ENCODE data around the gene DPYSL5. TPM values are rescaled to one million over a fixed set of nuclear protein-coding genes. Genes with fewer than 3 reads are reported as not detected.

The DPYSL5 gene
- polyA plus RNA-seq, 4 donors, result 4.5 to 7.7 (median 6.3) TPM

DNA sequence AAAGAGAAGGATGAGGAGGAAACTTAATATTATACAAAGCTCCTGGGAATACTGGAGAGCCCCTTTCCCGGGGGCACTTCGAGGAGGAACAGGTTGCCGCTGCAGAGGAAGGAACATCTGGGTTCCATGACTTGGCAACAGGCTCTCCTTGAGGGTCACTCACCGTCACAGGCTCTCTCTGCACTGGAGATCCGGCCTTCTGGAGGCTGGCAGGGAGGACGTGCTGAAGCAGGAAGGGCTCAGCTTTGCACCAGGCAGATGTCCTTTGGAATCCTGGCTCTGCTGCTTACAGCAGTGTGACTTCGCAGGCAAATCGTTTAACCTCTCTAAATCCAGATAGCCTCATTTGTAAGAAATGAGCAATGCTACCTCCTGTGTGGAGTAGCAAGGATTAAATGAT, 2.9 kb upstream of the DPYSL5 start:
- DNase-seq (ENCODE audit: low read depth in 4 of 4, low spot score in 2 of 4), result no peak

GRCh38 chr2:26846334-26847306, 1.3 kb upstream of the DPYSL5 start:
- peak in 1 of 4 donors; percentile 65 for DNase-seq (ENCODE audit: low read depth in 4 of 4, low spot score in 2 of 4)

- no peak for DNase-seq (ENCODE audit: low read depth in 4 of 4, low spot score in 2 of 4)
These were observed 651 bp upstream of the DPYSL5 start for GRCh38 chr2:26847307-26847654.

DNA sequence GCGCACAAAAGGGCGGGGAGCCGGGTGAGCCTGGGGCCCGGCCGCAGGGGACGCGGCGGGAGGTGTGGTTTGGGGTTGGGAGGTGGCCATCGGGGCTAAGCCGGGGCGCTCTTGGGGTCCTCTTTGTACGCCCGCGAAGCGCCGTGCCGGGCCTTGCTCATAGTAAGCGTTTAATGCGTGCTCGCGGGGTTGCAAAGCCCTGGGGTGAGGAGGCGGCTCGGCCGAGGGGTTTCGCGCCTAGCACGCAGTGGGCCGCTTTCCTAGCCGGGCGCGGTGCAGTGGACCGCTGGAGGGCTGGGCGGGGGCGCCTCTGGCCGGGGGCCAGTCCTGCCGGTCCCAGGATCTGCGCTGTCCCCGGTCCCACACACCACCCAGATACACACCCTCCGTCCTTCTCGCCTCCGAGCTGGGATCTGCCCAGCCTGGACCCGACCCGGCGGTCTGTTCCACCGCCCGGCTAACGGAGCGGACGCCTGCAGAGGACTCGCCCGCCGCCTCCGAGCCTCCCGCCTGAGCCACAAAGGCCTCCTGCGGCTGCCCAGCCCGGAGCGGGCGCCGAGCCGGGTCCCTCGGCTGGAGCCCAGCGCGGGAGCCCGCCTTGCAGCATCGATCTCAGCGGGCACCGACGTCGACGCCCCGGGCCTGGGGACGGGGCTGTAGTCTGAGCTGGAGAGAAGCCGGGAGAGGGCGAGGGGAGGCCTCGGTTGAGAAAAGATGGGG, 564 bp downstream of the DPYSL5 start:
- no peak for DNase-seq (ENCODE audit: low read depth in 4 of 4, low spot score in 2 of 4)

GRCh38 chr2:26849056-26849999, 1.4 kb downstream of the DPYSL5 start:
- DNase-seq (ENCODE audit: low read depth in 4 of 4, low spot score in 2 of 4), result no peak

DNA sequence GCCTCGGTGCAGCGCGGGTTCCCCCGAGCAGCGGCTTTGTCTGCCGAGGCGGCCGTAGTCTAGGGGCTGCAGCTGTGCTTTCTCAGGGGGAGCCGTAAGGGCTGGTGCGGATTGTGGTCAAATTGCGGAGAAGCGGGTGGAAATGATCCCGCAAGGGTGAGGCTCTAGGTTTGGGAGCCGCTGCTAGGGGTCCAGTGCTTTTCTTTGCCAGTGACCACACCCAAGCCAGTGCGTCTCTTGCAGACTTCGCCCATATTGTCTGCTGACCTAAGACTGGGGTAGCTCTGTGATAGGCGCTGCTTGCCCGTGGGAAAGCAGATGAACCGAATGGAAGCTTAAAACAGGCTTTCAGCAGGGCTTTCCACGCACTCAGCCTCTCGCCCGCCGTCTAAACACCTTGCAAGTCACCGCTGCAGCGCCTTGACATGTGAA, 2.1 kb downstream of the DPYSL5 start:
- DNase-seq (ENCODE audit: low read depth in 4 of 4, low spot score in 2 of 4), result no peak

DNA sequence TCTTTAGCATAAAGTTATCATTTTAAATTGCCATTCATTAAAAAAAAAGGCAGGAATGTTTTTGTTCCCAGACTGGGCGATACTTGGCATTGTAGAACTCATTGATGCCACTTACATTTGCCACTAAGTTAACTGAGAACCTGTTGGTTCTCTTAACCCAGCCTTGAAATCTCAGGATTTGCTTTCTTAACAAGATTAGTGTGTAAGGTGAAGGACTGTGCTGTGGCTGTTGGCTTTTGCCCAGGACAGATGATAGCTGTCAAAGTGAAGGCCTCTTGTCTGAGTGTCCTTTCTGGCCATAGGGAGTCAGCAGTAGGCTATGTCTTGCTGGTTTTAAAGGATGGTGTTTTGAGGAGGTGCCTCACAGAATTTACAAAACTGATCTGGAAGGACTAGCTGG, 2.6 kb downstream of the DPYSL5 start:
- no peak for DNase-seq (ENCODE audit: low read depth in 4 of 4, low spot score in 2 of 4)

GRCh38 chr2:26852405-26853306, 4.7 kb downstream of the DPYSL5 start:
- no peak for DNase-seq (ENCODE audit: low read depth in 4 of 4, low spot score in 2 of 4)

- DNase-seq (ENCODE audit: low read depth in 4 of 4, low spot score in 2 of 4), result no peak
These were observed 5.8 kb downstream of the DPYSL5 start for GRCh38 chr2:26853751-26854150.

DNA sequence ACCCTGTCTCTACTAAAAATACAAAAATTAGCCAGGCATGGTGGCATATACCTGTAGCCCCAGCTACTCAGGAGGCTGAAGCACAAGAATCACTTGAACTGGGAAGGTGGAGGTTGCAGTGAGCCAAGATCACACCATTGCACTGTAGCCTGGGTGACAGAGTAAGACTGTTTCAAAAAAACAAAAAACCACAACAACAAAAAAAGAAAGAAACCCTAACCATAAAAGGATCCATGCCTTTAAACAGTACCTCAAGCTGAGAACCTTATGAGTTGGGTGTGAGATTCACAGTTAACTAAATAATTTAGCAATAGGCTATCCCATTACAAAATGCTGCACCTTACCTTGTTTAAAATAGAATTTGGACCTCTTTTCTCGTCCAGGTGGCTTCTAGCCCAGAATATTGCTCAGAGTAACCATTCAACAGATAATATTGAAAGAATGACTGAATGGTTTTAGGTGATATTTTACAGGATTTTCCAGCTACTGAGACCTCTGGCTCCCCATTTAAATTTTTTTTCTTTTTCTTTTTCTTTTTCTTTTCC, 6.4 kb downstream of the DPYSL5 start:
- DNase-seq (ENCODE audit: low read depth in 4 of 4, low spot score in 2 of 4), result no peak

DNA sequence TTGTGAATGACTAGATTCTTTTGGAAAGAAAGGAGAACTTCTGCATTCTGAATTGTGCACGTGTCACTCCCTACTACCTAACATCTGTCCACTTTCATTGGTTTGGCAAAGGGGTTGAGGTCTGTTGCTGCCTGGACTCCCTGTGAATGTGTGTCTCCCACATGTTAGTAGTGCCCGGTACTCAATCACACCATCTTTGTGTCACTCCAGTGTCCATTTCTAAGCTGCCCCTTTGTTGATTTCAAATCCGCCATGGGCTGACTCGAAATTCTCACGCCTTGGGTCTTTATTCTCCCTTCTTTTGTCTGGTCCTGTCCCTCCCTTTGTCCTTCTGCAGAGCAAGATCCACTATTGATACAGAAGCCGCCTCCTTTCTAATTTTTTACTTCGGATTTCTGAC, 7.5 kb downstream of the DPYSL5 start:
- no peak for DNase-seq (ENCODE audit: low read depth in 4 of 4, low spot score in 2 of 4)

DNA sequence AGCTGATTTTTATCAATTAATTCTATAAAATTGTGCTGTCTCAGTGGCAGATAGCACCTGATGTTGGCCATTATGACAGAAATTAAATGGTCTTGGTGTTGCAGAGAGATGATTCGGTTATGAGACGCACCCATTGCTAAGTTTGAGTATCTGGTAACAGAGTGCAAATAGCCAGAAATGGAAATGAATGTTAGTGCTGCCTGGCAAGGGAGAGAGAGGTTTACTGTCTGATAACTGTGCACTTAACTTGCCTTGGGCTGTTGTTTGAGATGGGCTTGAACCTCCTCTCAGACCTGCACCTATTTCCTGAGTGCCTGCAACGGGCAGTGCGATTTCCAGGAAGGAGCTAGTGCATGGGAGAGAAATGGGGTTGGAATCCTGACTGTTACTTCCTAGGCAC, 11.7 kb downstream of the DPYSL5 start:
- no peak for DNase-seq (ENCODE audit: low read depth in 4 of 4, low spot score in 2 of 4)

- no peak for DNase-seq (ENCODE audit: low read depth in 4 of 4, low spot score in 2 of 4)
These were observed 12.4 kb downstream of the DPYSL5 start for GRCh38 chr2:26860211-26860850.

GRCh38 chr2:26861610-26862224, 13.8 kb downstream of the DPYSL5 start:
- DNase-seq (ENCODE audit: low read depth in 4 of 4, low spot score in 2 of 4), result no peak

DNA sequence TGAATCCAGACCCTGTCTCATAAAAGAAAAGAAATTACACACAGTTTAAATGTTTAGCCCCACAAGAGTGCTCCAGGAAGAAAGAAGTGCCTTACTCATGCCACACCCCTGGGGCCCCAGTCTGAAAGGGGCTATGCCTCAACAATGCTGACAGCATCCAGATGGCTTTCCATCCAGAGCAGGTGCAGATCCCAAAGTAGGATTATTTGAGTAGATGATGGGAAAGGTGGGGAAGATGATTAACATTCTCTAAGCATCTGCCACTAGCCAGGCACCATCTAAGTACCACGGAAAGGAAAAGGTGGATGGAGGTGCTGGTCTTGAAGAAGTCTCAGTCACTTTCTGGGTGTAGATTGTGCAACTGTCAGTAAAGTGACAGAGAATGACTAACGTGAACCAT, 16.3 kb downstream of the DPYSL5 start:
- DNase-seq (ENCODE audit: low read depth in 4 of 4, low spot score in 2 of 4), result no peak

GRCh38 chr2:26864646-26865045, 16.7 kb downstream of the DPYSL5 start:
- DNase-seq (ENCODE audit: low read depth in 4 of 4, low spot score in 2 of 4), result no peak

DNA sequence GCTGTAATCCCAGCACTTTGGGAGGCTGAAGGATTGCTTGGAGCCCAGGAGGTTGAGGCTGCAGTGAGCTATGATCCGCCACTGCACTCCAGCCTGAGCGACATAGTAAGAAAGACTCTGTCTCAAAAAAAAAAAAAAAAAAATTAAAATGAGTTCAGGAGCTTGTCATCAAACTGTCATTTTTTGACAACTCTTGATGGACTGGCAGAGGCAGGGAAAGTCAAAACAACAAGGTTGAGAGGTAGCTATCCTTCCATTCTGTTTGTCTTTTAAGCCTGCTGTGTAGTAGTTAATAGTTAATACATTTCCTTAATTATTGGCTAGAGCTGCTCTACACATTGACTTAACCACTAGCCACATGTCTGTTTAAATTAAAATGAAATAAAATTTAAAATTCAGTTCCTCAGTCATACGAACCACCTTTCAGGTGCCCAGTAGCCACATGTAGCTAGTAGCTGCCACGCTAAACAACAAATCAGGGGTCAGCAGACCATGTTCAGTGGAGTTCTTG, 22.7 kb downstream of the DPYSL5 start:
- DNase-seq (ENCODE audit: low read depth in 4 of 4, low spot score in 2 of 4), result no peak

DNA sequence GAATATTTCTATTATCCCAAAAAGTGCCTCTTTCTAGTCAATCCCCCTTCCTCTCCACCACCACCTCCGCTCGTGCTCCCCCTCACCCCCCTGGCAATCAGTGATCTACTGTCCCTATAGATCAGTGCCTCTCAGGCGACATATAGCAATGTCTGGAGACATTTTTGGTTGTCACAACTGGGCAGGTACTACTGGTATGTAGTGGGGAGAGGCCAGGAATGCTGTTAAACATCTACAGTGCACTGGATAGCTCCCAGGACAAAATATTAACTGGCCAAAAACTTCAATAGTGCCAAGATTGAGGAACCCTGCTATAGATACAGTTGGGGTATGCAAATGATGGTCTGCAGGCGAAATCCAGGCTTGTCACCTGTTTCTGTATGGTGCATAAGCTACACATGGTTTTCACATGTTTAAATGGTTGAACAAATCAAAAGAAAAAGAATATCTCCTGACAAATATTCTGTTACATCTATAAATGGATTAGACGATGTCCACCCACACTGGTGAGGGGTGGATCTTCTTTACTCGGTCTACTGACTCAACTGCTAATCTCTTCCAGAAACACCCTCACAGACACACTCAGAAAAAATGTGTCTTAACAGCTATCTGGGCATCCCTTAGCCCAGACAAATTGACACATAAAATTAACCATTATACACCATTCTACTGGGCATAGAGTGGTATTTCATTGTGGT, 25.5 kb downstream of the DPYSL5 start:
- no peak for DNase-seq (ENCODE audit: low read depth in 4 of 4, low spot score in 2 of 4)

All from left renal cortex interstitium (tissue), 4 donors.